Ishikawa (cell line): ENCODE measurements around the gene KLHDC7B.

Experiments
- TAF1 ChIP-seq: IDR thresholded peaks from 2 replicates; pipeline ENCODE4 v1.6.1; 2012; ENCODE audit warnings: low read depth, mild to moderate bottlenecking
- YY1 ChIP-seq: IDR thresholded peaks from 2 replicates; pipeline ENCODE4 v1.6.1; 2012; ENCODE audit warnings: low read depth

DNA sequence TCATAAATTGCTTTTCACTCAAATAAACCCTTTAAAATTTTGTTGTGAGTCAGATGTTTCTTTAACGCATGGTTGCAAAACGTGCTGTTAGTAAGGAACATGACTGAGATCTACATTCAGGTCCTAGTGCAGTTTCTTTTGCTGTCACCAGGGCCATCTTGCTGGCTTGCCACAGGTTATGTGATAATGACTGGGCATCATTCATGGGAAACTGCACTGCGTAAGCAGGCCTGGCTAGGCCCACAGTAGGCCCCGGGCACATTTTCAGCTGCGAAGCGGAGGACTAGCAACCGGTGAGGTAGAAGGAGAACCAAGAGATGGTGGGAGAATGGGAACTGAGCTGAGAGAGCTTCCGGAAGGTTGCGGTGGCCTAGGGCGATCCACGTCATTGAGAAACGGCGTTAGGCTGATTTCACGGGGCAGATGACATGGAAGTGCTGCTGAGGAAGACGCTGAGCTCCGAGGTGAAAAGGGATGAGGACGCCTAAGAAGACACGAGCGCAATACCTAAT is 3.2 kb upstream of the KLHDC7B start:
- TF ChIP-seq TAF1 = no peak
- no peak for TF ChIP-seq YY1
